Measurements from ENCODE around the gene S1PR2.

DNA sequence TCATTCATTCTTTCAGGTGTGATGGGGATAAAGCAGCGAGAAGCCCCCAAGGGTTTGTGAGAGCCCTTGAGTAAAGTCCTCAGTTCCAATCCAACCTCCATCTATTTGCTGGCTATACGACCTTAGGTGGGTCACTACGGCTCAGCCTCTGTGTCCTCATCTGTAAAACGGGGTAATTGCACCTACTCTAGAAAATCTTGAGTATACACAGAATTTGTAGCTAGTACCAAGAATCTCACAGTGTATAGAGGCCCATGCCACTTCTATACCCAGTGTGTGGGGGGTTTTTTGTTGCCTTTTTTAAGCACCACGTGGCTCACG, 36.0 kb downstream of the S1PR2 start:
- TF ChIP-seq POLR2AphosphoS5 (IDR thresholded peaks at IDR 0.05), result no peak
- TF ChIP-seq POLR2A (IDR thresholded peaks at IDR 0.05), result no peak

Data from suprapubic skin (tissue), 4 donors.